ENCODE data around the gene ZNF133. TPM values are rescaled to one million over a fixed set of nuclear protein-coding genes. Genes with fewer than 3 reads are reported as not detected.

The ZNF133 gene
- total and polyA plus RNA-seq, 2 donors (not counting 3 experiments of a cell fraction or from before 2014, with no cell fraction given): 11.1 to 13.8 TPM

GRCh38 chr20:18321316-18321715 is 33.0 kb downstream of the ZNF133 start:
- peaks cover 0 to 7% of the 10 kb centered on the region in 2 experiments for H3K36me3 ChIP-seq (ENCODE audit: control insufficient read depth in 2 of 2, extremely low read depth in 1 of 2, insufficient read depth in 2 of 2, low read length in 2 of 2)
- BruUV-seq (replicated peaks): no TSS peak
- no peaks in the 10 kb centered on the region for H4K20me1 ChIP-seq (replicated peaks; ENCODE audit: control insufficient read depth, extremely low read depth, insufficient read depth, low read length)
- no peak overlapping the region for H3K9ac ChIP-seq (replicated peaks; ENCODE audit: extremely low read depth, insufficient read depth, low read length)
- ChIA-PET POLR2A (no interaction called here), CTCF (no interaction called here)
- H3K4me1 ChIP-seq (ENCODE audit: control insufficient read depth, extremely low read depth, insufficient read depth, low read length): no peaks in the 10 kb centered on the region
- no peaks in the 10 kb centered on the region for H3K27me3 ChIP-seq (ENCODE audit: control insufficient read depth in 2 of 2, insufficient read depth in 2 of 2, low read length in 2 of 2)
- no peak overlapping the region for H3K4me2 ChIP-seq (ENCODE audit: insufficient read depth, low read length)
- DNase-seq (ENCODE audit: low read depth, low spot score) (no peak), FAIRE-seq (no peak)
- H3K79me2 ChIP-seq (ENCODE audit: control insufficient read depth, insufficient read depth, low read length): no peaks in the 10 kb centered on the region
- H3K9me1 ChIP-seq (replicated peaks; ENCODE audit: control insufficient read depth, extremely low read depth, insufficient read depth, low read length): no peaks in the 10 kb centered on the region
- no peaks in the 10 kb centered on the region for H3K9me3 ChIP-seq (replicated peaks; ENCODE audit: control insufficient read depth, insufficient read depth, low read length)
- no peak overlapping the region for H2AFZ ChIP-seq (ENCODE audit: low read depth, low read length)
- TF ChIP-seq FOS (IDR thresholded peaks at IDR 0.05; ENCODE audit: borderline replicate concordance, insufficient read depth, low read length) (no peak), GATA2 (IDR thresholded peaks at IDR 0.05; ENCODE audit: insufficient read depth, insufficient read length, low read depth, low read length) (no peak), MAX (IDR thresholded peaks at IDR 0.05; ENCODE audit: insufficient read depth, insufficient read length) (no peak), MYC (IDR thresholded peaks at IDR 0.05; ENCODE audit: low read depth, low read length) (no peak), POLR2A (IDR thresholded peaks at IDR 0.05; ENCODE audit: low read depth, low read length) (no peak), CTCF (IDR thresholded peaks at IDR 0.05; ENCODE audit: extremely low read depth in 1 of 2, insufficient read depth in 1 of 2, low read depth in 1 of 2, low read length in 2 of 2) (no peak), POLR2AphosphoS5 (IDR thresholded peaks at IDR 0.05; ENCODE audit: insufficient read depth, low read depth, low read length) (no peak), EZH2 (IDR thresholded peaks at IDR 0.05; ENCODE audit: borderline replicate concordance, low read depth, low read length, severe bottlenecking) (no peak), JUN (IDR thresholded peaks at IDR 0.05; ENCODE audit: borderline replicate concordance, insufficient read depth, insufficient read length, low read depth) (no peak)
- no peak overlapping the region for H3K4me3 ChIP-seq (replicated peaks in 1 of 3; ENCODE audit: insufficient read depth in 1 of 3, low read depth in 1 of 3, low read length in 3 of 3)
- no peak overlapping the region for H3K27ac ChIP-seq (ENCODE audit: insufficient read depth, low read depth, low read length)
- intact Hi-C loops (cut with micrococcal nuclease): no loop called here
- dilution Hi-C loops (cut with MboI; ENCODE audit: extremely low pct_ligation_motif_present, low sequenced_read_pairs): no loop called here

All from endothelial cell of umbilical vein (primary cell).